Measurements from ENCODE around the gene PLEKHH1.
A peak's percentile ranks its signal among the peaks of the same experiment; 100 is the strongest.

Gene PLEKHH1

GRCh38 chr14:67508956-67509355 is 24.1 kb upstream of the PLEKHH1 start:
- in situ Hi-C loops (cut with HindIII; ENCODE audit: low sequenced_read_pairs): no loop called here
- TF ChIP-seq CTCF (IDR thresholded peaks at IDR 0.05; ENCODE audit: low read depth, low read length, missing control alignments): no peak
- H3K4me3 ChIP-seq (ENCODE audit: low read depth, low read length): no peak overlapping the region
- DNase-seq (ENCODE audit: low read depth): no peak

GRCh38 chr14:67510121-67510520 is 23.0 kb upstream of the PLEKHH1 start:
- H3K4me3 ChIP-seq (ENCODE audit: low read depth, low read length): no peak overlapping the region
- DNase-seq (ENCODE audit: low read depth): no peak
- TF ChIP-seq CTCF (IDR thresholded peaks at IDR 0.05; ENCODE audit: low read depth, low read length, missing control alignments): no peak
- in situ Hi-C loops (cut with HindIII; ENCODE audit: low sequenced_read_pairs): no loop called here

GRCh38 chr14:67510836-67511235 is 22.3 kb upstream of the PLEKHH1 start:
- no peak for TF ChIP-seq CTCF (IDR thresholded peaks at IDR 0.05; ENCODE audit: low read depth, low read length, missing control alignments)
- DNase-seq (ENCODE audit: low read depth): no peak
- in situ Hi-C loops (cut with HindIII; ENCODE audit: low sequenced_read_pairs): no loop called here
- H3K4me3 ChIP-seq (ENCODE audit: low read depth, low read length): no peak overlapping the region

- in situ Hi-C loops (cut with HindIII; ENCODE audit: low sequenced_read_pairs): no loop called here
- TF ChIP-seq CTCF (IDR thresholded peaks at IDR 0.05; ENCODE audit: low read depth, low read length, missing control alignments): no peak
- H3K4me3 ChIP-seq (ENCODE audit: low read depth, low read length): no peak overlapping the region
- no peak for DNase-seq (ENCODE audit: low read depth)
Observed at GRCh38 chr14:67512463-67513310, 20.4 kb upstream of the PLEKHH1 start.

- in situ Hi-C loops (cut with HindIII; ENCODE audit: low sequenced_read_pairs): no loop called here
- no peak for DNase-seq (ENCODE audit: low read depth)
- no peak for TF ChIP-seq CTCF (IDR thresholded peaks at IDR 0.05; ENCODE audit: low read depth, low read length, missing control alignments)
- no peak overlapping the region for H3K4me3 ChIP-seq (ENCODE audit: low read depth, low read length)
Observed at GRCh38 chr14:67513631-67514108, 19.4 kb upstream of the PLEKHH1 start.

GRCh38 chr14:67514203-67514607 is 18.9 kb upstream of the PLEKHH1 start:
- no peak for DNase-seq (ENCODE audit: low read depth)
- in situ Hi-C loops (cut with HindIII; ENCODE audit: low sequenced_read_pairs): no loop called here
- no peak for TF ChIP-seq CTCF (IDR thresholded peaks at IDR 0.05; ENCODE audit: low read depth, low read length, missing control alignments)
- H3K4me3 ChIP-seq (ENCODE audit: low read depth, low read length): peak overlapping the region; percentile 60

Data from astrocyte of the cerebellum (primary cell).